Measurements from ENCODE around the gene ARID3B. TPM values are rescaled to one million over a fixed set of nuclear protein-coding genes. Genes with fewer than 3 reads are reported as not detected.

The ARID3B gene
- total and polyA plus RNA-seq, 2 of the 13 experiments (the other 11 are each of a cell fraction or from before 2014, with no cell fraction given), result 5.3 to 12.8 TPM

- TF ChIP-seq ZNF558 (CRISPR knock-in tag; IDR thresholded peaks at IDR 0.05; ENCODE audit: borderline replicate concordance) (peak; percentile 54; the same call in 1 of the 2 replicates), BCLAF1 (IDR thresholded peaks at IDR 0.05) (no peak), NCOA5 (CRISPR knock-in tag; IDR thresholded peaks at IDR 0.05) (no peak), KMT2B (CRISPR knock-in tag; IDR thresholded peaks at IDR 0.05) (0 out of 2 replicates have a peak, but pooled peaks have one; percentile 56), ASH2L (IDR thresholded peaks at IDR 0.05; ENCODE audit: insufficient read length, low read depth, low read length) (peak; percentile 63), NR2C2 (CRISPR knock-in tag; IDR thresholded peaks at IDR 0.05; ENCODE audit: borderline replicate concordance) (peak; percentile 88), ZNF24 (IDR thresholded peaks at IDR 0.05) (no peak), ZNF543 (CRISPR knock-in tag; IDR thresholded peaks at IDR 0.05) (no peak), PAWR (CRISPR knock-in tag; IDR thresholded peaks at IDR 0.05; ENCODE audit: borderline replicate concordance) (no peak), MAZ (IDR thresholded peaks at IDR 0.05; ENCODE audit: borderline replicate concordance, low read depth, low read length) (peak; percentile 96), MAZ (CRISPR knock-in tag; IDR thresholded peaks at IDR 0.05; ENCODE audit: low read depth) (peak; percentile 74), DBP (CRISPR knock-in tag; IDR thresholded peaks at IDR 0.05; ENCODE audit: not compliant biosample characterization) (no peak), HNF1B (CRISPR knock-in tag; IDR thresholded peaks at IDR 0.05) (no peak), ZNF230 (CRISPR knock-in tag; IDR thresholded peaks at IDR 0.05) (0 out of 2 replicates have a peak, but pooled peaks have one; percentile 45), FOXA3 (CRISPR knock-in tag; IDR thresholded peaks at IDR 0.05) (no peak; the same call in 1 of the 2 replicates), ZBTB21 (CRISPR knock-in tag; IDR thresholded peaks at IDR 0.05) (no peak), ZGPAT (CRISPR knock-in tag; IDR thresholded peaks at IDR 0.05) (no peak; the same call in 1 of the 2 replicates), SPEN (CRISPR knock-in tag; IDR thresholded peaks at IDR 0.05; ENCODE audit: low read depth) (peak; percentile 31; the same call in 1 of the 2 replicates)
- TF ChIP-seq, protein P1, sequence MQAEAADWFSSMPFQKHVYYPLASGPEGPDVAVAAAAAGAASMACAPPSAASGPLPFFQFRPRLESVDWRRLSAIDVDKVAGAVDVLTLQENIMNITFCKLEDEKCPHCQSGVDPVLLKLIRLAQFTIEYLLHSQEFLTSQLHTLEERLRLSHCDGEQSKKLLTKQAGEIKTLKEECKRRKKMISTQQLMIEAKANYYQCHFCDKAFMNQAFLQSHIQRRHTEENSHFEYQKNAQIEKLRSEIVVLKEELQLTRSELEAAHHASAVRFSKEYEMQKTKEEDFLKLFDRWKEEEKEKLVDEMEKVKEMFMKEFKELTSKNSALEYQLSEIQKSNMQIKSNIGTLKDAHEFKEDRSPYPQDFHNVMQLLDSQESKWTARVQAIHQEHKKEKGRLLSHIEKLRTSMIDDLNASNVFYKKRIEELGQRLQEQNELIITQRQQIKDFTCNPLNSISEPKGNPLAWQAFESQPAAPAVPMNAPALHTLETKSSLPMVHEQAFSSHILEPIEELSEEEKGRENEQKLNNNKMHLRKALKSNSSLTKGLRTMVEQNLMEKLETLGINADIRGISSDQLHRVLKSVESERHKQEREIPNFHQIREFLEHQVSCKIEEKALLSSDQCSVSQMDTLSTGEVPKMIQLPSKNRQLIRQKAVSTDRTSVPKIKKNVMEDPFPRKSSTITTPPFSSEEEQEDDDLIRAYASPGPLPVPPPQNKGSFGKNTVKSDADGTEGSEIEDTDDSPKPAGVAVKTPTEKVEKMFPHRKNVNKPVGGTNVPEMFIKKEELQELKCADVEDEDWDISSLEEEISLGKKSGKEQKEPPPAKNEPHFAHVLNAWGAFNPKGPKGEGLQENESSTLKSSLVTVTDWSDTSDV (CRISPR knock-in tag; IDR thresholded peaks at IDR 0.05), result no peak
Measured at GRCh38 chr15:74540761-74541493, at the start of gene ARID3B (continued).

Measured in HepG2 (cell line).